SK-N-SH (cell line): ENCODE measurements around the gene SEZ6L2. TPM values are rescaled to one million over a fixed set of nuclear protein-coding genes. Genes with fewer than 3 reads are reported as not detected.
"Not testable (repeated sequence)": the region's sequence is repeated elsewhere in the genome, so short reads cannot be mapped to it uniquely, and the experiment has no call there.

ENCODE experiments used
- CTCF ChIA-PET: fragments of 300-600, 350-600 bp; formaldehyde crosslinking; extraction: SDS; loops from one replicate; lab custom pipeline; 2021; lab: Yijun Ruan, JAX
- POLR2A ChIA-PET: fragments of 350-600 bp; sonication (Branson Sonifier 250); formaldehyde crosslinking; extraction: SDS; loops from one replicate; lab custom pipeline; 2020; ENCODE audit warnings: antibody characterized with exemption, inconsistent platforms; lab: Yijun Ruan, JAX
- DNase-seq: peaks from one replicate; pipeline ENCODE4 v3.0.0; 2012
- H2AFZ ChIP-seq: fragments of 200-600 bp; sonication (generic); 2 replicates; pipeline ENCODE4 v1.8.1; 2016; ENCODE audit warnings: antibody characterized with exemption, mild to moderate bottlenecking, low read depth
- H3F3A ChIP-seq: fragments of 200-600 bp; sonication (generic); replicated peaks from 2 replicates; pipeline ENCODE3; 2016; ENCODE audit warnings: antibody characterized with exemption, mild to moderate bottlenecking; ENCODE audit not compliant: insufficient read depth
- H3K27ac ChIP-seq, 2 experiments: fragments of 200-500 bp in 1 of 2; fragments of 200-600 bp in 1 of 2; sonication (Bioruptor generic) in 1 of 2; sonication (generic), shearing (Covaris generic) in 1 of 2; 2 replicates each; pipeline versions ENCODE4 v1.5.1 to v1.6.1; 2014 to 2016; ENCODE audit warnings: low read depth in 2 of 2, inconsistent platforms in 1 of 2, low read length in 1 of 2, mild to moderate bottlenecking in 1 of 2, mixed read lengths in 1 of 2
- H3K27me3 ChIP-seq: fragments of 200-600 bp; sonication (generic), shearing (Covaris generic); 2 replicates; pipeline ENCODE4 v1.6.1; 2016; ENCODE audit warnings: mixed run types; ENCODE audit not compliant: insufficient read depth
- H3K36me3 ChIP-seq, 2 experiments: fragments of 200-500 bp in 1 of 2; fragments of 200-600 bp in 1 of 2; sonication (Bioruptor generic) in 1 of 2; sonication (generic) in 1 of 2; replicated peaks in 1 of 2; 2 replicates each; pipeline versions ENCODE3 to v1.5.1; 2014 to 2016; ENCODE audit warnings: low read length in 1 of 2, mild to moderate bottlenecking in 1 of 2; ENCODE audit not compliant: insufficient read depth in 2 of 2, control insufficient read depth in 1 of 2
- H3K4me1 ChIP-seq, 2 experiments: fragments of 200-500 bp in 1 of 2; fragments of 200-600 bp in 1 of 2; sonication (Bioruptor generic) in 1 of 2; sonication (generic), shearing (Covaris generic) in 1 of 2; 2 replicates each; pipeline versions ENCODE4 v1.5.1 to v1.6.1; 2014 to 2016; ENCODE audit warnings: low read depth in 1 of 2, low read length in 1 of 2, mixed run types in 1 of 2; ENCODE audit not compliant: insufficient read depth in 2 of 2, control insufficient read depth in 1 of 2
- H3K4me2 ChIP-seq: fragments of 200-600 bp; sonication (generic), shearing (Covaris generic); 2 replicates; pipeline ENCODE4 v1.6.1; 2017; ENCODE audit warnings: mixed run types
- H3K4me3 ChIP-seq, 2 experiments: fragments of 200-500 bp in 1 of 2; fragments of 200-600 bp in 1 of 2; sonication (Bioruptor generic) in 1 of 2; sonication (generic), shearing (Covaris generic) in 1 of 2; 2 replicates each; pipeline versions ENCODE4 v1.5.1 to v1.8.1; 2014 to 2016; ENCODE audit warnings: low read depth in 2 of 2, inconsistent platforms in 1 of 2, low read length in 1 of 2, mild to moderate bottlenecking in 1 of 2, mixed read lengths in 1 of 2, moderate library complexity in 1 of 2
- H3K79me2 ChIP-seq: fragments of 200-600 bp; sonication (generic); 2 replicates; pipeline ENCODE4 v1.8.1; 2017; ENCODE audit warnings: mild to moderate bottlenecking; ENCODE audit not compliant: insufficient read depth
- H3K9ac ChIP-seq: fragments of 200-600 bp; sonication (generic); 2 replicates; pipeline ENCODE4 v1.6.1; 2017; ENCODE audit warnings: mixed run types
- H3K9me2 ChIP-seq: fragments of 200-600 bp; sonication (generic); 2 replicates; pipeline ENCODE4 v1.6.1; 2017; ENCODE audit warnings: mixed run types
- H3K9me3 ChIP-seq: fragments of 200-600 bp; sonication (generic); 2 replicates; pipeline ENCODE4 v1.6.1; 2017; ENCODE audit warnings: mixed run types, mild to moderate bottlenecking, moderate library complexity
- H4K20me1 ChIP-seq: fragments of 200-600 bp; sonication (generic); 2 replicates; pipeline ENCODE4 v1.6.1; 2017; ENCODE audit warnings: mild to moderate bottlenecking, mixed run types; ENCODE audit not compliant: insufficient read depth
- CHD2 ChIP-seq: fragments of 150-350 bp; IDR thresholded peaks from 2 replicates; pipeline ENCODE4 v1.6.1; 2018; ENCODE audit warnings: low read length; ENCODE audit not compliant: partially characterized antibody
- CTCF ChIP-seq: fragments of 200-600 bp; sonication (generic); IDR thresholded peaks from 2 replicates; pipeline ENCODE4 v1.6.1; 2017; ENCODE audit warnings: antibody characterized with exemption, mild to moderate bottlenecking, moderate library complexity
- FOXJ3 ChIP-seq: sonication (generic); formaldehyde crosslinking; IDR thresholded peaks from 2 replicates; pipeline ENCODE4 v1.5.1; 2020; ENCODE audit warnings: mild to moderate bottlenecking, missing genetic modification reagents
- IRF3 ChIP-seq: fragments of 150-350 bp; IDR thresholded peaks from 2 replicates; pipeline ENCODE4 v1.6.1; 2016; ENCODE audit warnings: mild to moderate bottlenecking, low read depth, low read length
- MEF2A ChIP-seq: IDR thresholded peaks from 2 replicates; pipeline ENCODE4 v1.4.0; 2012; ENCODE audit warnings: low read depth, borderline replicate concordance
- MXI1 ChIP-seq: IDR thresholded peaks from 2 replicates; pipeline ENCODE4 v1.6.1; 2012; ENCODE audit warnings: mild to moderate bottlenecking, low read depth, low read length, improper control_type of control experiment
- RCOR1 ChIP-seq: fragments of 150-350 bp; IDR thresholded peaks from 2 replicates; pipeline ENCODE4 v1.6.1; 2017; ENCODE audit warnings: antibody characterized with exemption, low read length
- RXRA ChIP-seq: IDR thresholded peaks from 2 replicates; pipeline ENCODE4 v1.4.0; 2012; ENCODE audit warnings: low read depth, mild to moderate bottlenecking, borderline replicate concordance
- SIN3A ChIP-seq: IDR thresholded peaks from 2 replicates; pipeline ENCODE4 v1.6.1; 2012; ENCODE audit warnings: low read depth, mild to moderate bottlenecking, low read length, moderate library complexity, borderline replicate concordance
- USF1 ChIP-seq: IDR thresholded peaks from 2 replicates; pipeline ENCODE4 v1.4.0; 2012; ENCODE audit warnings: low read depth, borderline replicate concordance
- YY1 ChIP-seq: IDR thresholded peaks from 2 replicates; pipeline ENCODE4 v1.4.0; 2012; ENCODE audit warnings: low read depth, mild to moderate bottlenecking
- WGBS: methylation state at CpG from one replicate; pipeline ENCODE4 v1.1.6; 2017; ENCODE audit warnings: low lambda C conversion rate; 5-methylcytosine and 5-hydroxymethylcytosine counted together
- polyA plus RNA-seq, 3 experiments: library from polyadenylated mRNA; depleted of rRNA; stranded (reverse); fragments of >200 nt; gene quantifications; 2 replicates each; pipeline ENCODE4 v1.2.3, GENCODE V29; 2012
- TF ChIP-seq, protein P1 (sequence below): IDR thresholded peaks from 2 replicates; pipeline ENCODE4 v1.4.0; 2012; ENCODE audit warnings: low read depth, borderline replicate concordance
- TF ChIP-seq, protein P2 (sequence below): IDR thresholded peaks from 2 replicates; pipeline ENCODE4 v1.4.0; 2012; ENCODE audit warnings: low read depth

The SEZ6L2 gene
- polyA plus RNA-seq, 1 of the 3 experiments (the other 2 are of a cell fraction) = 59.8 TPM

DNA sequence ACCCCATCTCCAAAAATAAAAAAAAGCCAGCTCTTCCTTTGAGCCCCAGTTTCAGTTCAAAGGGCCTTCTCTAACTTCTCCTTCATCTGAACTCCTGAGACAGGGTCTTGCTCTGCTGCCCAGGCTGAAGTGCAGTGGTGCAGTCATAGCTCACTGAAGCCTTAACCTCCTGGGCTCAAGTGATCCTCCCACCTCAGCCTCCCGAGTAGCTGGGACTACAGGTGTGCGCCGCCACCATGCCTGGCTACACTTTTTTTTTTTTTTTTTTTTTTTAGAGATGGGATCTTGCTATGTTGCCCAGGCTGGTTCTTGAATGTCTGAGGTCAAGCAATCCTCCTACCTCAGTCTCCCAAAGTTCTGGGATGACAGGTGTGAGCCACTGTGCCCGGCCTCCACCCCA, 66.1 kb downstream of the SEZ6L2 start:
- H3K9ac ChIP-seq, H3K27ac ChIP-seq, H3K4me3 ChIP-seq, H3K9me3 ChIP-seq, H3K9me2 ChIP-seq, H3K4me1 ChIP-seq, H3K4me2 ChIP-seq, H3F3A ChIP-seq, DNase-seq, H3K27me3 ChIP-seq, H2AFZ ChIP-seq, H4K20me1 ChIP-seq: not testable (repeated sequence)
- 100% methylated on average over 4 of the region's 4 CpGs for WGBS
- Histone ChIP-seq H3K79me2 (peaks cover 28% of the 10 kb centered on the region), H3K36me3 (peaks cover 17 to 36% of the 10 kb centered on the region in 2 experiments)
- ChIA-PET POLR2A (interaction anchor here (0.6 kb wide), 1 partner anchor 12 kb away, joined by 3 read pairs; no protein-coding TSS in a partner anchor), CTCF (interaction anchor here (1.5 to 3.0 kb wide), 3 partner anchors 15 to 30 kb away, joined by 5 to 8 read pairs (median 6); partner anchors contain the start of genes CDIPT and PAGR1)

GRCh38 chr16:29831490-29831889, 67.9 kb downstream of the SEZ6L2 start:
- no peaks in the 10 kb centered on the region for H4K20me1 ChIP-seq
- no peak for DNase-seq
- ChIA-PET POLR2A (no interaction called here), CTCF (no interaction called here)
- no peaks in the 10 kb centered on the region for H3K27me3 ChIP-seq
- peaks cover 46% of the 10 kb centered on the region for H3K79me2 ChIP-seq
- H3K9ac ChIP-seq = no peak overlapping the region
- no peak overlapping the region for H3K4me3 ChIP-seq
- no peaks in the 10 kb centered on the region for H3K4me1 ChIP-seq
- peaks cover 9 to 25% of the 10 kb centered on the region in 2 experiments for H3K36me3 ChIP-seq
- no peaks in the 10 kb centered on the region for H3K9me3 ChIP-seq
- no peak overlapping the region for H2AFZ ChIP-seq
- WGBS = 91% methylated on average over 1 of the region's 2 CpGs
- H3F3A ChIP-seq = no peaks in the 10 kb centered on the region
- no peak overlapping the region for H3K4me2 ChIP-seq
- TF ChIP-seq MXI1 (no peak), CHD2 (no peak), MEF2A (no peak)
- TF ChIP-seq, protein P1, sequence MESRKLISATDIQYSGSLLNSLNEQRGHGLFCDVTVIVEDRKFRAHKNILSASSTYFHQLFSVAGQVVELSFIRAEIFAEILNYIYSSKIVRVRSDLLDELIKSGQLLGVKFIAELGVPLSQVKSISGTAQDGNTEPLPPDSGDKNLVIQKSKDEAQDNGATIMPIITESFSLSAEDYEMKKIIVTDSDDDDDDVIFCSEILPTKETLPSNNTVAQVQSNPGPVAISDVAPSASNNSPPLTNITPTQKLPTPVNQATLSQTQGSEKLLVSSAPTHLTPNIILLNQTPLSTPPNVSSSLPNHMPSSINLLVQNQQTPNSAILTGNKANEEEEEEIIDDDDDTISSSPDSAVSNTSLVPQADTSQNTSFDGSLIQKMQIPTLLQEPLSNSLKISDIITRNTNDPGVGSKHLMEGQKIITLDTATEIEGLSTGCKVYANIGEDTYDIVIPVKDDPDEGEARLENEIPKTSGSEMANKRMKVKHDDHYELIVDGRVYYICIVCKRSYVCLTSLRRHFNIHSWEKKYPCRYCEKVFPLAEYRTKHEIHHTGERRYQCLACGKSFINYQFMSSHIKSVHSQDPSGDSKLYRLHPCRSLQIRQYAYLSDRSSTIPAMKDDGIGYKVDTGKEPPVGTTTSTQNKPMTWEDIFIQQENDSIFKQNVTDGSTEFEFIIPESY = no peak
- no peaks in the 10 kb centered on the region for H3K9me2 ChIP-seq
- no peak overlapping the region for H3K27ac ChIP-seq

- ChIA-PET POLR2A (no interaction called here), CTCF (no interaction called here)
- peaks cover 0 to 5% of the 10 kb centered on the region in 2 experiments; a peak in 3 of 4 replicates for H3K4me1 ChIP-seq
- no peak overlapping the region for H3K9ac ChIP-seq
- H2AFZ ChIP-seq = no peak overlapping the region
- peaks cover 8 to 17% of the 10 kb centered on the region in 2 experiments for H3K36me3 ChIP-seq
- no peak overlapping the region for H3K4me3 ChIP-seq
- no peaks in the 10 kb centered on the region for H3K9me3 ChIP-seq
- no peak overlapping the region for H3K27ac ChIP-seq
- WGBS = 91% methylated on average over 5 of the region's 11 CpGs
- DNase-seq = no peak
- H3K9me2 ChIP-seq = no peaks in the 10 kb centered on the region
- H3K27me3 ChIP-seq = no peaks in the 10 kb centered on the region
- H3F3A ChIP-seq = no peaks in the 10 kb centered on the region
- H4K20me1 ChIP-seq = no peaks in the 10 kb centered on the region
- H3K79me2 ChIP-seq = peaks cover 53% of the 10 kb centered on the region
- H3K4me2 ChIP-seq = no peak overlapping the region
- TF ChIP-seq RCOR1 (no peak), SIN3A (no peak), FOXJ3 (no peak), CTCF (no peak), IRF3 (no peak), RXRA (no peak), USF1 (no peak), YY1 (no peak)
- TF ChIP-seq, protein P1 = no peak
- TF ChIP-seq, protein P2, sequence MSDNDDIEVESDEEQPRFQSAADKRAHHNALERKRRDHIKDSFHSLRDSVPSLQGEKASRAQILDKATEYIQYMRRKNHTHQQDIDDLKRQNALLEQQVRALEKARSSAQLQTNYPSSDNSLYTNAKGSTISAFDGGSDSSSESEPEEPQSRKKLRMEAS = no peak
These were observed 68.6 kb downstream of the SEZ6L2 start for GRCh38 chr16:29830774-29831173.
